ENCODE results near the gene RFX4.

RFX4 gene

DNA sequence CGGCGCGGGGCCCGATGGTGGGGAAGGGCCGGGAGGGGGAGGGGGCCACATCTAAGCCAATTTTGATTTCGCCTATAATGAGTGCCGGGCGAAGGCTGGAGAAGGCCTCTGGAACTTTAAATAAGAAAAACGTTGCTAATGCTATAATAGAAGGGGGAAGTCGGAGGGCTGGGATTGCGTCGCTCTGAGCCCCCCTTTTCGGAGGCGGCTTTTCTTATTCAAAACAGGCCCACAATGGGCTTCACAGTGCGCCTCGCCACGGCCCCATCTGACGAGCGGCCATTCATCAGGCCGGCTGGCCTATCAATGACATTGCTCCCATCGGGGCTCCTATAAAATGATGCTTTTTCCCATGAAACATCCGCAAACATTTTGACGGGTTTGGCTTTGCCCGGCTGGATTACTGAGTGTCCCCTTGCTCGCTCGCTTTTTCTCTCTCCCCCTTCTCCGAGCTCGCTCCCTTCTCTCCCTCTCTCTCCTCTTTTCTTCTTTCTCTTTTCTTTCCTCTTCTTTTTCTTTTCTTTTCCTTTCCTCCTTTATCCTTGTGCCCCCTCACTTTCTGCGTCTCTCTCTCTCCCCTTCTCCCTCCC, at the start of gene RFX4:
Gene RFX4 (plus strand): TSS at position 364 of the 590 bp plus-strand sequence. CDS start 317 bp downstream, outside the sequence.
- DNase-seq (ENCODE audit: insufficient read length, low spot score) (no peak), FAIRE-seq (no peak)
- TF ChIP-seq CTCF (IDR thresholded peaks at IDR 0.05; ENCODE audit: insufficient read depth, missing control alignments), result no peak

DNA sequence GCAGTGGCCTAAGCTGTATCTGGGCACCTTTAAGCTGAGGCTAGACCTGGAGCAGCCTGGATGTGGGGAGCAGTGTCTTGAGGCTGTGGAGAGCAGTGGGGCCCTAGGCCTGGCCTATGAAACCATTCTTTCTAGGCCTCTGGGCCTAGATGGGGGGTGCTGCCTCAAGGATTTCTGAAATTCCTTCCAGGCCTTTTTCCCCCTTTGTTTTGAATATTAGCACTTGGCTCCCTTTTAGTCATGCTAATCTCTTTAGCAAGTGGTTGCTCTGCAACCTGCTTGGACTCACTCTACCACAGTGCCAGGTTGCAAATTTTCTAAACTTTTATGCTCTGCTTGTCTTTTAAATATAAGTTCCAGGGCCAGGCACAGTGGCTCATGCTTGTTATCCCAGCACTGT, 41.6 kb upstream of the RFX4 start:
- FAIRE-seq (no peak), DNase-seq (ENCODE audit: insufficient read length, low spot score) (no peak)
- no peak for TF ChIP-seq CTCF (IDR thresholded peaks at IDR 0.05; ENCODE audit: insufficient read depth, missing control alignments)

DNA sequence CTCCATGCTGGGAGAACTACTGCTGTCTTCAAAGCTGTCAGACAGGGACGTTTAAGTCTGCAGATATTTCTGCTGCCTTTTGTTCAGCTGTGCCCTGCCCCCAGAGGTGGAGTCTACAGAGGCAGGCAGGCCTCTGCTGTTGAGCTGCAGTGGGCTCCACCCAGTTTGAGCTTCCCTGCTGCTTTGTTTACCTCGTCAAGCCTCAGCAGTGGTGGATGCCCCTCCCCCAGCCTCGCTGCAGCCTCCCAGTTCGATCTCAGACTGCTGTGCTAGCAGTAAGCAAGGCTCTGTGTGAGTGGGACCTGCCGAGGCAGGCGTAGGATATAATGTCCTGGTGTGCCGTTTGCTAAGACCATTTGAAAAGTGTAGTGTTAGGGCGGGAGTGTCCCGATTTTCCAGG, 31.4 kb upstream of the RFX4 start:
- no peak for FAIRE-seq
- no peak for TF ChIP-seq CTCF (IDR thresholded peaks at IDR 0.05; ENCODE audit: insufficient read depth, missing control alignments)
- no peak for DNase-seq (ENCODE audit: insufficient read length, low spot score)

DNA sequence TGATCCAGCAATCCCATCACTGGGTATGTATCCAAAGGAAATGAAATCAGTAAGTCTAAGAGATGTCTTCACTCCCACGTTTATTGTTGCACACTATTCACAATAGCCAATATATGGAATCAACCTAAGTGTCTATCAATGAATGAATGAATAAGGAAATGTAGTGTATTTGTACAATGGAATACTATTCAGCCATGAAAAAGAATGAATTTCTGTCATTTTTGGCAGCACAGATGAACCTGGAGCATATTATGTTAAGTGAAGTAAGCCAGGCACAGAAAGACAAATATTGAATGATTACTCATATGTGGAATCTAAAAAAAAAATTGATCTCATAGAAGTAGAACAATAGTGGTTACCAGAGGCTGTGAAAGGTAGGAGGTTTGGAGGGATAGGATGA, 30.6 kb upstream of the RFX4 start:
- DNase-seq (ENCODE audit: insufficient read length, low spot score) (no peak), FAIRE-seq (no peak)
- no peak for TF ChIP-seq CTCF (IDR thresholded peaks at IDR 0.05; ENCODE audit: insufficient read depth, missing control alignments)

- FAIRE-seq, result no peak
- no peak for DNase-seq (ENCODE audit: insufficient read length, low spot score)
- no peak for TF ChIP-seq CTCF (IDR thresholded peaks at IDR 0.05; ENCODE audit: insufficient read depth, missing control alignments)
Measured at GRCh38 chr12:106564678-106565329, 18.0 kb upstream of the RFX4 start.

DNA sequence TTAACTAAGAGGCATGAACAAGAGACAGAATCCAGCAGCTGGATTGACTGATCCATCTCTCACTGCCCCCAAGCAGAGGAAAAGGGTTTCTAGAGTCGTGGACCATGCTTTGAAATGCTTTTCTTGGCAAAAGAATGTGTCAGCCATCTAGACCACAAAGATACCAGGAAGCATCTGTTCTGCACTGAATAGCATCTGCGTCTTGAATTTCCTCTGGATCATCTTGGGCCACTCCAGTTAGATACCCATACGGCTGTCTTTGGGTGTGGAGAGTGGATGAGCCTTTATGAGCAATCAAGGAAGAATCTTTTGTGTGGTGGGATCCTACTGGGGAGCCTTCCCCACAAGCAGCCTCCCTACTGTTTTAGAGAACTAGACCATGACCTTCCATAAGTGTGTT, 16.0 kb upstream of the RFX4 start:
- no peak for FAIRE-seq
- TF ChIP-seq CTCF (IDR thresholded peaks at IDR 0.05; ENCODE audit: insufficient read depth, missing control alignments), result no peak
- no peak for DNase-seq (ENCODE audit: insufficient read length, low spot score)

- FAIRE-seq (no peak), DNase-seq (ENCODE audit: insufficient read length, low spot score) (no peak)
- TF ChIP-seq CTCF (IDR thresholded peaks at IDR 0.05; ENCODE audit: insufficient read depth, missing control alignments), result no peak
Measured at GRCh38 chr12:106573239-106573638, 9.6 kb upstream of the RFX4 start.

Data from D721Med (cell line).